Measurements from ENCODE around the gene SDR39U1. TPM values are rescaled to one million over a fixed set of nuclear protein-coding genes. Genes with fewer than 3 reads are reported as not detected.

Gene SDR39U1
- total and polyA plus RNA-seq, 10 of the 15 experiments (the other 5 are each of a cell fraction or from before 2014, with no cell fraction given): 14.0 to 89.3 (median 42.2) TPM

GRCh38 chr14:24392325-24393091 lies 50.1 kb downstream of the SDR39U1 start (continued):
- TF ChIP-seq, protein P1, sequence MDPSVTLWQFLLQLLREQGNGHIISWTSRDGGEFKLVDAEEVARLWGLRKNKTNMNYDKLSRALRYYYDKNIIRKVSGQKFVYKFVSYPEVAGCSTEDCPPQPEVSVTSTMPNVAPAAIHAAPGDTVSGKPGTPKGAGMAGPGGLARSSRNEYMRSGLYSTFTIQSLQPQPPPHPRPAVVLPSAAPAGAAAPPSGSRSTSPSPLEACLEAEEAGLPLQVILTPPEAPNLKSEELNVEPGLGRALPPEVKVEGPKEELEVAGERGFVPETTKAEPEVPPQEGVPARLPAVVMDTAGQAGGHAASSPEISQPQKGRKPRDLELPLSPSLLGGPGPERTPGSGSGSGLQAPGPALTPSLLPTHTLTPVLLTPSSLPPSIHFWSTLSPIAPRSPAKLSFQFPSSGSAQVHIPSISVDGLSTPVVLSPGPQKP (IDR thresholded peaks at IDR 0.05; ENCODE audit: low read depth, low read length): no peak
- TF ChIP-seq PBX3 (IDR thresholded peaks at IDR 0.05; ENCODE audit: insufficient replicate concordance, low read depth, low read length) (no peak), MYB (IDR thresholded peaks at IDR 0.05; ENCODE audit: borderline replicate concordance, low read depth, low read length) (no peak), WRNIP1 (IDR thresholded peaks at IDR 0.05; ENCODE audit: borderline replicate concordance, low read depth, low read length) (no peak), CBFB (IDR thresholded peaks at IDR 0.05; ENCODE audit: low read depth) (no peak), POLR2A (IDR thresholded peaks at IDR 0.05; ENCODE audit: low read depth, low read length) (no peak), BCL3 (IDR thresholded peaks at IDR 0.05; ENCODE audit: borderline replicate concordance, insufficient read depth, low read depth, low read length, poor library complexity, severe bottlenecking) (no peak)
